IMR-90 (cell line): ENCODE data around the gene RORC. TPM values are rescaled to one million over a fixed set of nuclear protein-coding genes. Genes with fewer than 3 reads are reported as not detected.
A peak's percentile ranks its signal among the peaks of the same experiment; 100 is the strongest.
"Not testable (repeated sequence)": the region's sequence is repeated elsewhere in the genome, so short reads cannot be mapped to it uniquely, and the experiment has no call there.

Experiments
- ATAC-seq: fragments of 200-7000 bp; cut with Tn5 transposase; 2 replicates; pipeline ENCODE4 v1.9.1; 2020; ENCODE audit warnings: low read depth, mild to moderate bottlenecking, moderate library complexity
- BruUV-seq: library from RNA; stranded (reverse); fragments of 400-500 nt; replicated peaks from 2 replicates; lab custom pipeline; 2021; lab: Mats Ljungman, UMichigan
- CTCF ChIA-PET: fragments of 300-600 bp; formaldehyde crosslinking; extraction: SDS; loops from one replicate; lab custom pipeline; 2021; ENCODE audit warnings: antibody characterized with exemption; lab: Yijun Ruan, JAX
- POLR2A ChIA-PET: fragments of 300-600 bp; sonication (Branson Sonifier 250); formaldehyde crosslinking; loops from one replicate; lab custom pipeline; 2022; ENCODE audit warnings: antibody characterized with exemption; ENCODE audit not compliant: unreplicated experiment; lab: Charles Lee
- DNase-seq: peaks from one replicate; pipeline ENCODE4 v3.0.0; 2013
- H2AFZ ChIP-seq: replicated peaks from 2 replicates; pipeline ENCODE3; 2013; ENCODE audit warnings: low read length, mild to moderate bottlenecking; ENCODE audit not compliant: poor library complexity
- H2AK5ac ChIP-seq: 2 replicates; pipeline ENCODE4 v1.6.1; 2013; ENCODE audit warnings: low read depth, low read length, inconsistent platforms
- H2AK9ac ChIP-seq: replicated peaks from 2 replicates; pipeline ENCODE3; 2013; ENCODE audit warnings: mild to moderate bottlenecking, low read depth, low read length, moderate library complexity; ENCODE audit not compliant: poor library complexity
- H2BK120ac ChIP-seq: 2 replicates; pipeline ENCODE4 v1.6.1; 2013; ENCODE audit warnings: low read depth, low read length, inconsistent platforms
- H2BK15ac ChIP-seq: 3 replicates; pipeline ENCODE4 v1.6.1; 2013; ENCODE audit warnings: low read depth, low read length, inconsistent platforms
- H2BK20ac ChIP-seq: 2 replicates; pipeline ENCODE4 v1.6.1; 2013; ENCODE audit warnings: low read depth, mild to moderate bottlenecking, inconsistent platforms, low read length, moderate library complexity
- H2BK5ac ChIP-seq: 2 replicates; pipeline ENCODE4 v1.6.1; 2013; ENCODE audit warnings: mild to moderate bottlenecking, low read depth, low read length, inconsistent platforms; ENCODE audit not compliant: poor library complexity, severe bottlenecking
- H3K14ac ChIP-seq: replicated peaks from 2 replicates; pipeline ENCODE4 v1.6.1; 2013; ENCODE audit warnings: low read depth, low read length, inconsistent platforms
- H3K18ac ChIP-seq: 2 replicates; pipeline ENCODE4 v1.6.1; 2013; ENCODE audit warnings: low read depth, low read length, control low read depth
- H3K23ac ChIP-seq: 2 replicates; pipeline ENCODE4 v1.6.1; 2013; ENCODE audit warnings: low read depth, low read length, inconsistent platforms
- H3K27ac ChIP-seq: 2 replicates; pipeline ENCODE4 v1.5.1; 2013; ENCODE audit warnings: mild to moderate bottlenecking, control low read depth, low read length; ENCODE audit not compliant: insufficient read depth
- H3K27me3 ChIP-seq: 2 replicates; pipeline ENCODE4 v1.6.1; 2013; ENCODE audit warnings: low read length; ENCODE audit not compliant: control insufficient read depth, insufficient read depth
- H3K36me3 ChIP-seq: 2 replicates; pipeline ENCODE4 v1.6.1; 2013; ENCODE audit warnings: low read length, mixed read lengths; ENCODE audit not compliant: control insufficient read depth, insufficient read depth
- H3K4ac ChIP-seq: 2 replicates; pipeline ENCODE4 v1.6.1; 2013; ENCODE audit warnings: low read depth, low read length, inconsistent platforms
- H3K4me1 ChIP-seq: 2 replicates; pipeline ENCODE4 v1.6.1; 2013; ENCODE audit warnings: low read length, mixed read lengths; ENCODE audit not compliant: control insufficient read depth, insufficient read depth
- H3K4me2 ChIP-seq: 2 replicates; pipeline ENCODE4 v1.6.1; 2013; ENCODE audit warnings: low read depth, mild to moderate bottlenecking, control low read depth, low read length, moderate library complexity
- H3K4me3 ChIP-seq: 2 replicates; pipeline ENCODE4 v1.5.1; 2013; ENCODE audit warnings: low read depth, mild to moderate bottlenecking, control low read depth, low read length, moderate library complexity; ENCODE audit not compliant: insufficient read depth
- H3K56ac ChIP-seq: 2 replicates; pipeline ENCODE4 v1.6.1; 2013; ENCODE audit warnings: low read length, inconsistent platforms; ENCODE audit not compliant: insufficient read depth; ENCODE audit errors: extremely low read depth
- H3K79me1 ChIP-seq, 2 experiments: 2 replicates each; pipeline ENCODE4 v1.6.1; 2013; ENCODE audit warnings: low read length in 2 of 2, inconsistent platforms in 1 of 2, low read depth in 1 of 2
- H3K9ac ChIP-seq: 2 replicates; pipeline ENCODE4 v1.6.1; 2013; ENCODE audit warnings: low read depth, low read length, control low read depth
- H3K9me1 ChIP-seq: 2 replicates; pipeline ENCODE4 v1.6.1; 2013; ENCODE audit warnings: low read length, inconsistent platforms; ENCODE audit not compliant: insufficient read depth
- H3K9me3 ChIP-seq: 2 replicates; pipeline ENCODE4 v1.6.1; 2013; ENCODE audit warnings: low read length; ENCODE audit not compliant: control insufficient read depth, insufficient read depth
- H4K20me1 ChIP-seq: 2 replicates; pipeline ENCODE4 v1.6.1; 2013; ENCODE audit warnings: low read length, inconsistent platforms; ENCODE audit not compliant: insufficient read depth
- H4K5ac ChIP-seq: 2 replicates; pipeline ENCODE4 v1.6.1; 2013; ENCODE audit warnings: mild to moderate bottlenecking, low read depth, low read length, control low read depth
- H4K8ac ChIP-seq, 2 experiments: 2 replicates each; pipeline ENCODE4 v1.6.1; 2013; ENCODE audit warnings: low read depth in 2 of 2, low read length in 2 of 2, control low read depth in 1 of 2, inconsistent platforms in 1 of 2
- H4K91ac ChIP-seq: 2 replicates; pipeline ENCODE4 v1.6.1; 2013; ENCODE audit warnings: low read depth, low read length, inconsistent platforms; ENCODE audit not compliant: insufficient read depth
- CHD1 ChIP-seq: IDR thresholded peaks from 2 replicates; pipeline ENCODE4 v1.6.1; 2012; ENCODE audit warnings: low read depth, low read length, improper control_type of control experiment
- MAFK ChIP-seq: IDR thresholded peaks from 2 replicates; pipeline ENCODE4 v1.6.1; 2012; ENCODE audit warnings: low read depth, low read length, improper control_type of control experiment
- RCOR1 ChIP-seq: IDR thresholded peaks from 2 replicates; pipeline ENCODE4 v1.6.1; 2012; ENCODE audit warnings: mild to moderate bottlenecking, low read length, improper control_type of control experiment; ENCODE audit not compliant: insufficient replicate concordance
- SMC3 ChIP-seq: fragments of 150-350 bp; IDR thresholded peaks from 2 replicates; pipeline ENCODE4 v1.6.1; 2016; ENCODE audit warnings: low read depth, mild to moderate bottlenecking, antibody characterized with exemption, low read length, moderate library complexity
- WGBS, 2 experiments: methylation state at CpG; one replicate each; pipeline versions ENCODE4 v1.1.5 to v1.1.7; 2013; ENCODE audit warnings: missing lambda C conversion rate in 2 of 2; ENCODE audit not compliant: insufficient read length in 1 of 2; ENCODE audit errors: extremely low coverage in 2 of 2; 5-methylcytosine and 5-hydroxymethylcytosine counted together
- dilution Hi-C: fragments of 300-500 bp; cut with HindIII; formaldehyde crosslinking; loops from one replicate; pipeline ENCODE4 v1.14.3; 2018; ENCODE audit warnings: low sequenced_read_pairs; ENCODE audit not compliant: unreplicated experiment
- in situ Hi-C: fragments of 300-500 bp; cut with MboI; formaldehyde crosslinking; loops from 3 replicates; pipeline ENCODE4 v1.14.3; 2019; ENCODE audit warnings: low sequenced_read_pairs, inconsistent platforms, mixed read lengths
- intact Hi-C: fragments of 100-400 bp; cut with micrococcal nuclease; formaldehyde crosslinking; loops from 2 replicates; pipeline ENCODE4 v1.10.0; 2022
- polyA plus RNA-seq, 3 experiments: library from polyadenylated mRNA; depleted of rRNA; stranded (reverse); fragments of >200 nt; gene quantifications; 2 replicates each; pipeline ENCODE4 v1.2.3, GENCODE V29; 2012; ENCODE audit warnings: low replicate concordance in 1 of 3
- total RNA-seq: library from RNA; depleted of rRNA; stranded (reverse); fragments of >200 nt; gene quantifications from 2 replicates; pipeline ENCODE4 v1.2.3, GENCODE V29; 2012

The RORC gene
- total and polyA plus RNA-seq, 2 of the 4 experiments (the other 2 are of a cell fraction): not detected

DNA sequence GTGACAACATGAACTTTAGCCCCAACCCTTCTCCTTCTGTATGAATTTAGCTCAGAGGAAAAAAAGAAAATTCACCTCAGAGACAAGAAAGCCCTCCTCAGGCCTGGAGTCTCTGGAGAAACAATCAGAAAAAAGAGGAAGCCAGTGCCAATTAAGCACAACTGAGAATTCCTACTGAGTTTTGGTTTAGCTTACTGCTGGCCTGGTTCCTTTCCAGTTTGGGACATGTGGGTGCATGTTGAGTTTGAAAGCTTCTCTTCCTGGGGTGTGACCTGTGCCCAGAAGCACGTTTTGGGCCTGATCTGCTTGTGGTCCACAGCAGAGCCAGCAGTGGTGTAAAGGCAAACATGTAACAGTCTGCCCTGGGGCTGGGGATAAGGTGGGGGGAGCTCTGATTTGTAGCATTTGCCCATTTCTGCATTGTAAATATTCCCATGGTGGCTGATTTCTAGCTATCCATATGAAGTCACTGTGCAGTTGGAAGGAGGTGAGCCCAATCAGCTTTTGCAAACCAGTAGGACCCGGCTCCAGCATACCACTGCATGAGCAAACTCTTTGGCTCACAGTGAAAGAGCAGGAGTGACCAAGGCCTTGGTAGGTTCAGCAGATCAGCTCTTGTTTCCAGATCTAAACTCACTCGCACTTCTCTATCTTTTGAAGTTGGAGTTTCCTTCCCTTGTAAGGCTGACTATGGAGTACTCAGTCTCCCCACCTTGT lies 26.6 kb upstream of the RORC start (continued):
- TF ChIP-seq CHD1: no peak

DNA sequence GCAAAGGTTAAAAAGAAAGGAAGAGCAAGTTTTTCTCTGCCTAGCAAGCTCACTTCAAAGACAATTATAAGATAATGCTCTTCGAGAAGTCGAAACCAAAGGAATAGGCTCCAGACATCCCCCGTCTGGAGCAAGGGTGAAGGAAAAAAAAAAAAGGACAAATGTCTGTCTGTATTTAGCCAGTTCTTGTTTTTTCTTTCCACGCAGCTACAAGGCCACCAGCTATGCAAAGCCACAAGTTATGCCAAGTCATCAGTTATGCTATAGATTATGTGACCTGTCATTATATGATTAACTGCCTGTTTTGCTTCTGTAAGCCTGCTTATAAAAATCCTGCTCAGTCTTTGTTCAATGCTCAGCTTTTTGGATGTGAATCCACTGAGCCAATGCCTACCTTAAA lies 24.3 kb upstream of the RORC start:
- no peak overlapping the region for H3K4me3 ChIP-seq
- no peaks in the 10 kb centered on the region for H3K79me1 ChIP-seq
- no peak overlapping the region for H2BK15ac ChIP-seq
- H2BK120ac ChIP-seq: no peak overlapping the region
- ChIA-PET CTCF (no interaction called here), POLR2A (no interaction called here)
- no peak overlapping the region for H3K56ac ChIP-seq
- H4K91ac ChIP-seq: no peak overlapping the region
- DNase-seq (no peak), ATAC-seq (no peak)
- no peak overlapping the region for H2AK9ac ChIP-seq
- no peak overlapping the region for H2BK20ac ChIP-seq
- no peak overlapping the region for H3K23ac ChIP-seq
- dilution Hi-C loops (no loop called here), intact Hi-C loops (no loop called here), in situ Hi-C loops (no loop called here)
- H3K27me3 ChIP-seq: peaks cover 32% of the 10 kb centered on the region
- no peak overlapping the region for H3K14ac ChIP-seq
- H3K4me2 ChIP-seq: no peak overlapping the region
- H2AFZ ChIP-seq: no peak overlapping the region
- H4K20me1 ChIP-seq: no peaks in the 10 kb centered on the region
- H3K4me1 ChIP-seq: peaks cover 1% of the 10 kb centered on the region; the same call in 1 of the 2 replicates
- WGBS, 2 experiments: no CpG with 5 or more reads among the region's 4 CpGs
- TF ChIP-seq MAFK: peak; percentile 71
- TF ChIP-seq SMC3: no peak
- no peak for TF ChIP-seq RCOR1
- no peaks in the 10 kb centered on the region for H3K9me3 ChIP-seq
- no peak overlapping the region for H2BK5ac ChIP-seq
- H3K18ac ChIP-seq: no peak overlapping the region
- H3K36me3 ChIP-seq: no peaks in the 10 kb centered on the region
- BruUV-seq: no TSS peak
- H3K9ac ChIP-seq: no peak overlapping the region
- no peak overlapping the region for H4K5ac ChIP-seq
- no peaks in the 10 kb centered on the region; the same call in 1 of the 2 replicates for H3K9me1 ChIP-seq
- no peak overlapping the region for H3K27ac ChIP-seq
- no peak overlapping the region for H2AK5ac ChIP-seq
- no peak overlapping the region for H3K4ac ChIP-seq
- H4K8ac ChIP-seq: no peak overlapping the region

DNA sequence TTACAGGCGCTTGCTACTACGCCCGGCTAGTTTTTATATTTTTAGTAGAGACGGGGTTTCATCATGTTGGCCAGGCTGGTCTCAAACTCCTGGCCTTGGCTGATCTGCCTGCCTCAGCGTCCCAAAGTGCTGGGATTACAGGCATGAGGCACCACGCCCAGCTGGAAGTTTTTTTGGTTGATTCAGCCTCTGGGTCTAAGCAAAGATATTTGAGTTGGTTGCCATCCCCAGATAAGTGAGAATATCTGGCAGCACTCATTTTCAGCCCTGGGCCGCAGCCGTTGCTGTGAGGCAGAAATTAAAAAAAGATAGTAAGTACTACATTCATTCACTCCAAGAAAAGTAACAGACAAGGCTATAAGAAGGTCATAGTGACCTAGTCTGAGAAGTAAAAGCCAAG lies 23.9 kb upstream of the RORC start:
- H3K27me3 ChIP-seq: peaks cover 36% of the 10 kb centered on the region
- H4K8ac ChIP-seq, dilution Hi-C loops, H4K20me1 ChIP-seq, H3K36me3 ChIP-seq, in situ Hi-C loops, H4K91ac ChIP-seq, H3K79me1 ChIP-seq, H2BK120ac ChIP-seq, H3K56ac ChIP-seq, H2AFZ ChIP-seq, H2AK9ac ChIP-seq, H4K5ac ChIP-seq, ATAC-seq, H2AK5ac ChIP-seq, BruUV-seq, H3K9me3 ChIP-seq, H2BK15ac ChIP-seq, H3K27ac ChIP-seq, H3K23ac ChIP-seq, H3K4me3 ChIP-seq, H3K4ac ChIP-seq, DNase-seq, CTCF ChIA-PET, intact Hi-C loops, H3K9ac ChIP-seq, H3K14ac ChIP-seq, H3K4me1 ChIP-seq, H3K18ac ChIP-seq, POLR2A ChIA-PET, H3K4me2 ChIP-seq, H2BK5ac ChIP-seq, H3K9me1 ChIP-seq, H2BK20ac ChIP-seq: not testable (repeated sequence)
- WGBS, 2 experiments: 50% methylated on average over 2 of the region's 8 CpGs; no CpG with 5 or more reads in 1 of the 2 experiments
